HCT116 (cell line): ENCODE measurements around the gene CDH23. TPM values are rescaled to one million over a fixed set of nuclear protein-coding genes. Genes with fewer than 3 reads are reported as not detected.

Experiments used
- ATAC-seq: fragments of 200-7000 bp; cut with Tn5 transposase; 2 replicates; pipeline ENCODE4 v1.9.1; 2020; ENCODE audit warnings: mild to moderate bottlenecking, moderate library complexity
- BruUV-seq: library from RNA; stranded (reverse); fragments of 400-500 nt; replicated peaks from 2 replicates; lab custom pipeline; 2021; lab: Mats Ljungman, UMichigan
- CTCF ChIA-PET: fragments of 300-600 bp; sonication (Branson Sonifier 250); formaldehyde crosslinking; loops from one replicate; lab custom pipeline; 2021; ENCODE audit warnings: antibody characterized with exemption; lab: Charles Lee
- POLR2A ChIA-PET: fragments of 300-600, 350-600 bp; sonication (Branson Sonifier 250); formaldehyde crosslinking; loops from one replicate; lab custom pipeline; 2021; ENCODE audit warnings: antibody characterized with exemption; lab: Charles Lee
- RAD21 ChIA-PET, 2 experiments: fragments of 300-600 bp; sonication (Branson Sonifier 250); formaldehyde crosslinking; loops; one replicate each; lab custom pipeline; 2023; ENCODE audit warnings: low total read pairs in 2 of 2; ENCODE audit not compliant: uncharacterized antibody in 2 of 2, unreplicated experiment in 2 of 2, low non-redundant PET in 1 of 2; lab: Charles Lee
- DNase-seq: peaks from one replicate; pipeline ENCODE4 v3.0.0-alpha.2; 2010; ENCODE audit warnings: low read depth, low spot score
- H2AFZ ChIP-seq: fragments of 200-600 bp; shearing (Covaris generic), sonication (generic); 2 replicates; pipeline ENCODE4 v1.6.1; 2017; ENCODE audit warnings: low read depth, mixed run types, mixed read lengths, antibody characterized with exemption, low read length; ENCODE audit not compliant: poor library complexity, severe bottlenecking
- H3K27ac ChIP-seq: 2 replicates; pipeline ENCODE4 v1.5.1; 2012; ENCODE audit warnings: low read depth, low read length
- H3K27me3 ChIP-seq: fragments of 200-600 bp; sonication (generic); 2 replicates; pipeline ENCODE4 v1.6.1; 2016; ENCODE audit warnings: mixed run types, low read length, mixed read lengths; ENCODE audit not compliant: insufficient read depth
- H3K36me3 ChIP-seq, 2 experiments: fragments of 200-500 bp in 1 of 2; fragments of 200-600 bp in 1 of 2; sonication (Bioruptor generic) in 1 of 2; sonication (generic) in 1 of 2; 2 replicates each; pipeline versions ENCODE4 v1.5.1 to v1.6.1; 2014 to 2016; ENCODE audit warnings: low read length in 2 of 2, inconsistent platforms in 1 of 2, mixed read lengths in 1 of 2, mixed run types in 1 of 2; ENCODE audit not compliant: insufficient read depth in 2 of 2, control insufficient read depth in 1 of 2
- H3K4me1 ChIP-seq, 2 experiments: fragments of 200-600 bp in 1 of 2; sonication (generic) in 1 of 2; 2 replicates each; pipeline versions ENCODE4 v1.5.1 to v1.6.1; 2012 to 2017; ENCODE audit warnings: low read length in 2 of 2, inconsistent platforms in 1 of 2, mild to moderate bottlenecking in 1 of 2, mixed read lengths in 1 of 2, mixed run types in 1 of 2, moderate library complexity in 1 of 2; ENCODE audit not compliant: insufficient read depth in 2 of 2, control insufficient read depth in 1 of 2
- H3K4me2 ChIP-seq: fragments of 200-600 bp; sonication (generic); 2 replicates; pipeline ENCODE4 v1.6.1; 2017; ENCODE audit warnings: mixed run types, low read length, mixed read lengths
- H3K4me3 ChIP-seq, 2 experiments: fragments of 200-600 bp in 1 of 2; sonication (generic) in 1 of 2; replicated peaks in 1 of 2; 2 replicates each; pipeline ENCODE4 v1.5.1; 2011 to 2016; ENCODE audit warnings: low read length in 2 of 2, control low read depth in 1 of 2, low read depth in 1 of 2, mild to moderate bottlenecking in 1 of 2, mixed read lengths in 1 of 2, mixed run types in 1 of 2
- H3K79me2 ChIP-seq: fragments of 200-600 bp; sonication (generic); 2 replicates; pipeline ENCODE4 v1.6.1; 2017; ENCODE audit warnings: mild to moderate bottlenecking, mixed run types, low read length, moderate library complexity, mixed read lengths; ENCODE audit not compliant: insufficient read depth
- H3K9ac ChIP-seq: fragments of 200-600 bp; sonication (generic); 2 replicates; pipeline ENCODE4 v1.6.1; 2016; ENCODE audit warnings: low read length, mixed read lengths
- H3K9me2 ChIP-seq: fragments of 200-600 bp; sonication (generic), shearing (Covaris generic); 2 replicates; pipeline ENCODE4 v1.6.1; 2017; ENCODE audit warnings: mixed run types, mild to moderate bottlenecking, moderate library complexity; ENCODE audit not compliant: insufficient read depth
- H3K9me3 ChIP-seq, 2 experiments: fragments of 200-500 bp in 1 of 2; fragments of 200-600 bp in 1 of 2; sonication (Bioruptor generic) in 1 of 2; sonication (generic) in 1 of 2; 2 replicates each; pipeline ENCODE4 v1.6.1; 2014 to 2017; ENCODE audit warnings: low read length in 2 of 2, mixed read lengths in 2 of 2, inconsistent platforms in 1 of 2, low read depth in 1 of 2, mild to moderate bottlenecking in 1 of 2, mixed run types in 1 of 2, moderate library complexity in 1 of 2; ENCODE audit not compliant: control insufficient read depth in 1 of 2, insufficient read depth in 1 of 2
- H4K20me1 ChIP-seq: fragments of 200-600 bp; sonication (generic), shearing (Covaris generic); 2 replicates; pipeline ENCODE4 v1.6.1; 2017; ENCODE audit warnings: mixed run types, mild to moderate bottlenecking, moderate library complexity; ENCODE audit not compliant: insufficient read depth
- CEBPB ChIP-seq: IDR thresholded peaks from 2 replicates; pipeline ENCODE4 v1.6.1; 2012; ENCODE audit warnings: low read depth
- EZH2 ChIP-seq: fragments of 200-600 bp; sonication (generic); IDR thresholded peaks from 2 replicates; pipeline ENCODE4 v1.6.1; 2017; ENCODE audit warnings: antibody characterized with exemption, mixed run types
- EZH2phosphoT487 ChIP-seq: fragments of 200-600 bp; IDR thresholded peaks from 2 replicates; pipeline ENCODE4 v1.6.1; 2018; ENCODE audit warnings: antibody characterized with exemption, borderline replicate concordance
- FOSL1 ChIP-seq: IDR thresholded peaks from 2 replicates; pipeline ENCODE4 v1.6.1; 2012; ENCODE audit warnings: low read depth
- JUND ChIP-seq: IDR thresholded peaks from 2 replicates; pipeline ENCODE4 v1.6.1; 2012
- POLR2A ChIP-seq: IDR thresholded peaks from 2 replicates; pipeline ENCODE4 v1.7.0; 2011; ENCODE audit warnings: borderline replicate concordance; ENCODE audit not compliant: insufficient read depth, insufficient read length; ENCODE audit errors: extremely low read depth
- POLR2AphosphoS5 ChIP-seq: IDR thresholded peaks from 2 replicates; pipeline ENCODE4 v1.6.1; 2011; ENCODE audit warnings: mild to moderate bottlenecking, low read depth, low read length, moderate library complexity
- RAD21 ChIP-seq: IDR thresholded peaks from 2 replicates; pipeline ENCODE4 v1.6.1; 2012; ENCODE audit warnings: low read depth, mild to moderate bottlenecking
- SIN3A ChIP-seq: IDR thresholded peaks from 2 replicates; pipeline ENCODE4 v1.6.1; 2012; ENCODE audit warnings: low read depth
- SP1 ChIP-seq: IDR thresholded peaks from 2 replicates; pipeline ENCODE4 v1.6.1; 2012; ENCODE audit warnings: low read depth
- SRF ChIP-seq: IDR thresholded peaks from 2 replicates; pipeline ENCODE4 v1.6.1; 2012; ENCODE audit warnings: low read depth
- TCF7L2 ChIP-seq: IDR thresholded peaks from 2 replicates; pipeline ENCODE4 v1.7.0; 2011; ENCODE audit warnings: borderline replicate concordance, inconsistent platforms; ENCODE audit not compliant: insufficient read depth, insufficient read length; ENCODE audit errors: extremely low read depth
- YY1 ChIP-seq: IDR thresholded peaks from 2 replicates; pipeline ENCODE4 v1.6.1; 2011; ENCODE audit warnings: low read length, low read depth, moderate library complexity, mild to moderate bottlenecking; ENCODE audit not compliant: insufficient replicate concordance; ENCODE audit errors: extremely low read depth
- ZFX ChIP-seq: fragments of 450-650 bp; IDR thresholded peaks from 2 replicates; pipeline ENCODE4 v1.6.1; 2017
- ZNF274 ChIP-seq: fragments of 200-500 bp; sonication (Bioruptor generic); IDR thresholded peaks from 2 replicates; pipeline ENCODE4 v1.6.1; 2014; ENCODE audit warnings: mild to moderate bottlenecking, low read depth, low read length, inconsistent platforms
- intact Hi-C: fragments of 100-400 bp; cut with micrococcal nuclease; formaldehyde crosslinking; loops from 2 replicates; pipeline ENCODE4 v1.10.0; 2022
- total RNA-seq: library from RNA; stranded (reverse); gene quantifications from one replicate; pipeline ENCODE4 v1.2.1, GENCODE V29; 2021; ENCODE audit not compliant: unreplicated experiment
- TF ChIP-seq, protein P1 (sequence below): IDR thresholded peaks from 2 replicates; pipeline ENCODE4 v1.6.1; 2012
- TF ChIP-seq, protein P2 (sequence below), 3 experiments: fragments of 200-600 bp in 1 of 3; sonication (generic) in 1 of 3; IDR thresholded peaks in 2 of 3; conservative IDR thresholded peaks in 1 of 3; 2 replicates each; pipeline ENCODE4 v1.5.1; 2012 to 2017; ENCODE audit warnings: low read depth in 2 of 3, low read length in 2 of 3, antibody characterized with exemption in 1 of 3, borderline replicate concordance in 1 of 3, control low read depth in 1 of 3, mild to moderate bottlenecking in 1 of 3, mixed read lengths in 1 of 3, mixed run types in 1 of 3, moderate library complexity in 1 of 3; ENCODE audit not compliant: insufficient read depth in 1 of 3
- TF ChIP-seq, protein P3 (sequence below): IDR thresholded peaks from 2 replicates; pipeline ENCODE4 v1.6.1; 2011; ENCODE audit warnings: mild to moderate bottlenecking, low read length, moderate library complexity; ENCODE audit not compliant: insufficient replicate concordance; ENCODE audit errors: extremely low read depth

CDH23 gene
- total RNA-seq, 1 experiment from 2014 or later, result not detected

DNA sequence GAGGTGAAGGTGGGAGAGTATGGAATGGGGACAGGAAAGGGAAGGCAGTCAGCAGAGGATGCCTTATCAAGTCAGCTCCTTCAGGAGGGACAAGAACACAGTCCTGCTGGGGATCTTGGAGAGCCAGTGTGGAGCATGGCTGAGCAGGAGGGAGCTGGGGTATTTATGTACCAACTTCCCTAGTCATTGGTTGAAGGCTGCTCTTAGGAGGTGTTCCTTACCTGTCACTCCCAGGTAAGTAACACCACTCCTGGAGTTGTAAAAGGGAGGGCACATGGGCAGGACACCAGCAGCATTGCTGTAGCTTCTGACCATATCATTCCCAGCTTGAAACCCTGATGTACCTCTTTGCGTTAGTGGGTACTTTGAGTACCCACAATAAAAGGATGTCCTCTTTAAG is 47.9 kb upstream of the CDH23 start:
- H3K4me1 ChIP-seq, result peaks cover 0 to 8% of the 10 kb centered on the region in 2 experiments; a peak in 3 of 4 replicates
- no peaks in the 10 kb centered on the region for H3K9me3 ChIP-seq
- ChIA-PET POLR2A (no interaction called here), RAD21 (no interaction called here), CTCF (no interaction called here)
- no TSS peak for BruUV-seq
- no peak overlapping the region for H2AFZ ChIP-seq
- TF ChIP-seq SIN3A, result no peak
- TF ChIP-seq, protein P1, sequence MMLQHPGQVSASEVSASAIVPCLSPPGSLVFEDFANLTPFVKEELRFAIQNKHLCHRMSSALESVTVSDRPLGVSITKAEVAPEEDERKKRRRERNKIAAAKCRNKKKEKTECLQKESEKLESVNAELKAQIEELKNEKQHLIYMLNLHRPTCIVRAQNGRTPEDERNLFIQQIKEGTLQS, result no peak
- no peak for TF ChIP-seq JUND
- no peak for TF ChIP-seq POLR2A
- TF ChIP-seq YY1, result no peak
- no peak for TF ChIP-seq RAD21
- TF ChIP-seq POLR2AphosphoS5, result no peak
- TF ChIP-seq CEBPB, result no peak
- TF ChIP-seq SP1, result no peak
- no peak for TF ChIP-seq FOSL1
- no peak for TF ChIP-seq TCF7L2
- no peak for TF ChIP-seq ZNF274
- TF ChIP-seq ZFX, result no peak
- no peak overlapping the region for H3K9ac ChIP-seq
- intact Hi-C loops, result no loop called here
- H3K9me2 ChIP-seq, result no peaks in the 10 kb centered on the region
- H3K36me3 ChIP-seq, result no peaks in the 10 kb centered on the region
- H3K4me2 ChIP-seq, result no peak overlapping the region
- no peaks in the 10 kb centered on the region for H3K27me3 ChIP-seq
- DNase-seq (no peak), ATAC-seq (no peak)
- no peaks in the 10 kb centered on the region for H3K79me2 ChIP-seq
- H3K4me3 ChIP-seq, result no peak overlapping the region
- no peak overlapping the region for H3K27ac ChIP-seq
- no peaks in the 10 kb centered on the region for H4K20me1 ChIP-seq

DNA sequence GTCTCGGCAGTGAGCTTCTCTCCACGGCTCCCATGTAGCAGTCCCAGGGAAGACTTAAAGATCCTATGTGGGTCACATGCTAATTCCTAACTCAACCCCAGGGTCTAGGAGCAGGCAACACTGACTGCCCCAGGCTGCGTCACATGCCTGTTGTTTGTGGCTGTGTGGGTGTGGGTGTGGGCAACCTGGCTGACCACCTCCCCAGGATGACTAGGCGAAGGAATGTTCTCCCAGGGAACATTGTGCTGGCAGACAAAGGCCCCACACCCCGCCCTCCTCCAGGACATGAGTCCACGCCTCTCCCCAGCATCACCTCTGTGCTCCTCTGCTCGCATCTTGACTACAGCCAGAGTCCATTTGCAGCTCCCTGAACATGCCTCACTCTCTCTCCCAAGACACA is 47.3 kb upstream of the CDH23 start:
- Histone ChIP-seq H3K4me1 (peaks cover 0 to 8% of the 10 kb centered on the region in 2 experiments; a peak in 3 of 4 replicates), H2AFZ (no peak overlapping the region), H3K27ac (no peak overlapping the region), H3K36me3 (no peaks in the 10 kb centered on the region), H4K20me1 (no peaks in the 10 kb centered on the region), H3K4me3 (no peak overlapping the region), H3K9me3 (no peaks in the 10 kb centered on the region), H3K27me3 (no peaks in the 10 kb centered on the region), H3K4me2 (no peak overlapping the region), H3K9me2 (no peaks in the 10 kb centered on the region), H3K9ac (no peak overlapping the region), H3K79me2 (no peaks in the 10 kb centered on the region)
- RAD21 ChIA-PET, result no interaction called here
- CTCF ChIA-PET, result no interaction called here
- intact Hi-C loops, result no loop called here
- POLR2A ChIA-PET, result no interaction called here
- DNase-seq, result no peak
- TF ChIP-seq YY1 (no peak), EZH2 (no peak), ZFX (no peak), FOSL1 (no peak), SRF (no peak), EZH2phosphoT487 (no peak), POLR2AphosphoS5 (no peak), RAD21 (no peak)
- TF ChIP-seq, protein P2, sequence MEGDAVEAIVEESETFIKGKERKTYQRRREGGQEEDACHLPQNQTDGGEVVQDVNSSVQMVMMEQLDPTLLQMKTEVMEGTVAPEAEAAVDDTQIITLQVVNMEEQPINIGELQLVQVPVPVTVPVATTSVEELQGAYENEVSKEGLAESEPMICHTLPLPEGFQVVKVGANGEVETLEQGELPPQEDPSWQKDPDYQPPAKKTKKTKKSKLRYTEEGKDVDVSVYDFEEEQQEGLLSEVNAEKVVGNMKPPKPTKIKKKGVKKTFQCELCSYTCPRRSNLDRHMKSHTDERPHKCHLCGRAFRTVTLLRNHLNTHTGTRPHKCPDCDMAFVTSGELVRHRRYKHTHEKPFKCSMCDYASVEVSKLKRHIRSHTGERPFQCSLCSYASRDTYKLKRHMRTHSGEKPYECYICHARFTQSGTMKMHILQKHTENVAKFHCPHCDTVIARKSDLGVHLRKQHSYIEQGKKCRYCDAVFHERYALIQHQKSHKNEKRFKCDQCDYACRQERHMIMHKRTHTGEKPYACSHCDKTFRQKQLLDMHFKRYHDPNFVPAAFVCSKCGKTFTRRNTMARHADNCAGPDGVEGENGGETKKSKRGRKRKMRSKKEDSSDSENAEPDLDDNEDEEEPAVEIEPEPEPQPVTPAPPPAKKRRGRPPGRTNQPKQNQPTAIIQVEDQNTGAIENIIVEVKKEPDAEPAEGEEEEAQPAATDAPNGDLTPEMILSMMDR (IDR thresholded peaks at IDR 0.05 in 2 of 3, conservative IDR thresholded peaks at IDR 0.05 in 1 of 3; ENCODE audit: borderline replicate concordance in 1 of 3, insufficient read depth in 1 of 3, low read depth in 2 of 3, low read length in 2 of 3), result no peak
- TF ChIP-seq, protein P3, sequence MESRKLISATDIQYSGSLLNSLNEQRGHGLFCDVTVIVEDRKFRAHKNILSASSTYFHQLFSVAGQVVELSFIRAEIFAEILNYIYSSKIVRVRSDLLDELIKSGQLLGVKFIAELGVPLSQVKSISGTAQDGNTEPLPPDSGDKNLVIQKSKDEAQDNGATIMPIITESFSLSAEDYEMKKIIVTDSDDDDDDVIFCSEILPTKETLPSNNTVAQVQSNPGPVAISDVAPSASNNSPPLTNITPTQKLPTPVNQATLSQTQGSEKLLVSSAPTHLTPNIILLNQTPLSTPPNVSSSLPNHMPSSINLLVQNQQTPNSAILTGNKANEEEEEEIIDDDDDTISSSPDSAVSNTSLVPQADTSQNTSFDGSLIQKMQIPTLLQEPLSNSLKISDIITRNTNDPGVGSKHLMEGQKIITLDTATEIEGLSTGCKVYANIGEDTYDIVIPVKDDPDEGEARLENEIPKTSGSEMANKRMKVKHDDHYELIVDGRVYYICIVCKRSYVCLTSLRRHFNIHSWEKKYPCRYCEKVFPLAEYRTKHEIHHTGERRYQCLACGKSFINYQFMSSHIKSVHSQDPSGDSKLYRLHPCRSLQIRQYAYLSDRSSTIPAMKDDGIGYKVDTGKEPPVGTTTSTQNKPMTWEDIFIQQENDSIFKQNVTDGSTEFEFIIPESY, result no peak
- TF ChIP-seq, all 23 proteins: peak for 0
- peak; percentile 64; the same call in 1 of the 2 replicates for ATAC-seq
- BruUV-seq, result no TSS peak
